HepG2 (cell line): Measurements from ENCODE around the gene ZNF740. TPM values are rescaled to one million over a fixed set of nuclear protein-coding genes. Genes with fewer than 3 reads are reported as not detected.

Experiments
- ARID2 ChIP-seq: sonication (generic); formaldehyde crosslinking; IDR thresholded peaks from 2 replicates; pipeline ENCODE4 v1.8.1; 2022; ENCODE audit warnings: mild to moderate bottlenecking, missing genetic modification reagents, borderline replicate concordance
- CHD4 ChIP-seq: fragments of 200-600 bp; sonication (generic); IDR thresholded peaks from 2 replicates; pipeline ENCODE4 v1.7.0; 2017; ENCODE audit warnings: mild to moderate bottlenecking, low read length, borderline replicate concordance
- GMEB1 ChIP-seq: sonication (generic); formaldehyde crosslinking; IDR thresholded peaks from 2 replicates; pipeline ENCODE4 v1.5.1; 2020; ENCODE audit warnings: missing genetic modification reagents, mild to moderate bottlenecking, borderline replicate concordance
- GPN1 ChIP-seq: sonication (generic); formaldehyde crosslinking; IDR thresholded peaks from 2 replicates; pipeline ENCODE4 v1.5.1; 2020; ENCODE audit warnings: missing genetic modification reagents, borderline replicate concordance
- KIAA2018 ChIP-seq: sonication (generic); formaldehyde crosslinking; IDR thresholded peaks from 2 replicates; pipeline ENCODE4 v1.5.0; 2020; ENCODE audit warnings: mild to moderate bottlenecking, missing genetic modification reagents, borderline replicate concordance
- MED1 ChIP-seq: sonication (generic); formaldehyde crosslinking; IDR thresholded peaks from 2 replicates; pipeline ENCODE4 v1.4.0; 2020; ENCODE audit warnings: missing genetic modification reagents
- MZF1 ChIP-seq: sonication (generic); formaldehyde crosslinking; IDR thresholded peaks from 2 replicates; pipeline ENCODE4 v1.8.1; 2023; ENCODE audit warnings: mild to moderate bottlenecking, missing genetic modification reagents, borderline replicate concordance
- RAD51 ChIP-seq: fragments of 450-650 bp; IDR thresholded peaks from 2 replicates; pipeline ENCODE4 v1.6.1; 2016; ENCODE audit warnings: borderline replicate concordance
- RBM39 ChIP-seq: fragments of 200-400 bp; formaldehyde crosslinking; IDR thresholded peaks from one replicate; pipeline ENCODE4 v1.6.1; 2018; ENCODE audit warnings: antibody characterized with exemption, mild to moderate bottlenecking, low read depth, low read length; ENCODE audit not compliant: poor library complexity, severe bottlenecking
- SP5 ChIP-seq: IDR thresholded peaks from 2 replicates; pipeline ENCODE4 v1.6.1; 2016; ENCODE audit warnings: low read depth, borderline replicate concordance
- ZNF230 ChIP-seq: sonication (generic); formaldehyde crosslinking; IDR thresholded peaks from 2 replicates; pipeline ENCODE4 v1.4.0; 2020; ENCODE audit warnings: mild to moderate bottlenecking, missing genetic modification reagents
- ZNF274 ChIP-seq: sonication (generic); formaldehyde crosslinking; IDR thresholded peaks from 2 replicates; pipeline ENCODE4 v1.5.1; 2020; ENCODE audit warnings: mild to moderate bottlenecking, missing genetic modification reagents
- ZNF30 ChIP-seq: sonication (generic); formaldehyde crosslinking; IDR thresholded peaks from 2 replicates; pipeline ENCODE4 v1.5.0; 2020; ENCODE audit warnings: mild to moderate bottlenecking, missing genetic modification reagents
- ZNF331 ChIP-seq: sonication (generic); formaldehyde crosslinking; IDR thresholded peaks from 2 replicates; pipeline ENCODE4 v1.4.0; 2020; ENCODE audit warnings: missing genetic modification reagents
- ZNF362 ChIP-seq: sonication (generic); formaldehyde crosslinking; IDR thresholded peaks from 2 replicates; pipeline ENCODE4 v1.4.0; 2020; ENCODE audit warnings: missing genetic modification reagents, mild to moderate bottlenecking, borderline replicate concordance
- ZNF7 ChIP-seq: IDR thresholded peaks from 2 replicates; pipeline ENCODE4 v1.6.1; 2016; ENCODE audit warnings: missing biosample characterization, missing genetic modification reagents
- polyA plus RNA-seq, 8 experiments: library from polyadenylated mRNA; depleted of rRNA in 3 of 8; stranded (reverse) in 7 of 8; unstranded in 1 of 8; fragments of >200 nt; fragmentation: Illumina TruSeq in 4 of 8; extraction: Trizol in 4 of 8; gene quantifications; 2 replicates each; pipeline versions ENCODE4 v1.2.1 to v1.2.3, GENCODE V29; 2011 to 2016; ENCODE audit warnings: low read depth in 4 of 8, missing spikeins in 1 of 8, mixed read lengths in 1 of 8; ENCODE audit not compliant: insufficient read depth in 1 of 8
- total RNA-seq, 5 experiments: library from RNA; depleted of rRNA; stranded (reverse); fragments of >200 nt; fragmentation: Illumina TruSeq; extraction: Trizol; gene quantifications; 2 replicates each; pipeline ENCODE4 v1.2.3, GENCODE V29; 2016; ENCODE audit warnings: low read depth in 1 of 5

ZNF740 gene
- total and polyA plus RNA-seq, 2 of the 13 experiments (the other 11 are each of a cell fraction or from before 2014, with no cell fraction given), result 16.9 to 19.0 TPM

- no peak for TF ChIP-seq GMEB1 (CRISPR knock-in tag)
- no peak for TF ChIP-seq ZNF230 (CRISPR knock-in tag)
- TF ChIP-seq RBM39, result no peak
- no peak for TF ChIP-seq KIAA2018 (CRISPR knock-in tag)
- TF ChIP-seq SP5 (CRISPR knock-in tag), result no peak
- no peak for TF ChIP-seq ZNF30 (CRISPR knock-in tag)
- no peak for TF ChIP-seq MZF1 (CRISPR knock-in tag)
- TF ChIP-seq ZNF7 (CRISPR knock-in tag), result no peak
- peak; percentile 33; the same call in 1 of the 2 replicates for TF ChIP-seq ZNF331 (CRISPR knock-in tag)
- no peak for TF ChIP-seq CHD4
- peak; percentile 76 for TF ChIP-seq MED1 (CRISPR knock-in tag)
- TF ChIP-seq GPN1 (CRISPR knock-in tag), result no peak
- no peak for TF ChIP-seq ZNF274
- TF ChIP-seq ARID2 (CRISPR knock-in tag), result no peak
- no peak for TF ChIP-seq RAD51
- no peak for TF ChIP-seq ZNF362 (CRISPR knock-in tag)
These were observed 34.9 kb upstream of the ZNF740 start (continued) for GRCh38 chr12:53145383-53146260.
